ENCODE measurements around the gene OCRL.
A peak's percentile ranks its signal among the peaks of the same experiment; 100 is the strongest.

Gene OCRL

DNA sequence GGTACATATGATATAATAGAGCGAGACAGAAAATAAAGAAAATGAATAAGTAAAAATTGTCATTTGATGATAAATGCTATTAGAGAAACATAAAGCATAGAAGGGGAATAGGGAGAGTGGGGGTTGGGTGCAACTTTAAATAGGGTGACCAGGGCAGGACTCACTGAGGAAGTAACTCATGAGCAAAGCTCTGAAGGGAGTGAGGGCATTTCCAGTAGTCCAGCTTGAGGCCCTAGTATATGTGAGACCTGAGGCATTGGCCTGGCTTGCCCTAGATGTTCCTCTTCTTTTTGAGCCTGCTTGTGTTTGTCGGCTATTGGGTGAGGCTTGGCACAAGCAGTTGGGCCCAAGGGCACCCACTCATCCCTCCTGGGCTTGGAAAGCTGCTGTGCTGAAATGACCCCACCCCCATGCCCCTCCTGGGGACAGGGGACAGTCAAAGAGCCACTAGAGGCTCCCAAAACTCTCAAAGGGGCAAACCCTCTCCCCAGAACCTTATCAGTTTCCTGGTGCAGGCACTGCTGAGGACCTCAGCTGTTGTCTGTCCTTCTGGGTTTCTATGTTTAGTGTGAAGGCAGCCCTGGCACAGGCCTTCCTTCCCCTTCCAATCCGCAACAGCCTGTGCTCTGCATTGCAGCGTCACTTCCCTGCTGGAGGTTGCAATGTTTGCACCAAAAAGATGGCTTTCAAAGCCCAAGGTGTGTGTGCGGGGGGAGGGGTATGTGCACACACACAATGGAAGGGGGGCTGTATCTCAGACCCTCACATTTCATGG is 74.6 kb downstream of the OCRL start:
- Mint-ChIP-seq H3K27ac (no peak overlapping the region), H3K27me3 (peaks cover 3% of the 10 kb centered on the region), H3K4me1 (peaks cover 6% of the 10 kb centered on the region), H3K36me3 (no peaks in the 10 kb centered on the region), H3K4me3 (no peak overlapping the region), H3K9me3 (no peaks in the 10 kb centered on the region)
- CTCF ChIA-PET, result interaction anchor here (0.7 to 1.3 kb wide), 2 partner anchors 13 to 311 kb away, joined by 3 read pairs; no protein-coding TSS in a partner anchor
- DNase-seq, result no peak

DNA sequence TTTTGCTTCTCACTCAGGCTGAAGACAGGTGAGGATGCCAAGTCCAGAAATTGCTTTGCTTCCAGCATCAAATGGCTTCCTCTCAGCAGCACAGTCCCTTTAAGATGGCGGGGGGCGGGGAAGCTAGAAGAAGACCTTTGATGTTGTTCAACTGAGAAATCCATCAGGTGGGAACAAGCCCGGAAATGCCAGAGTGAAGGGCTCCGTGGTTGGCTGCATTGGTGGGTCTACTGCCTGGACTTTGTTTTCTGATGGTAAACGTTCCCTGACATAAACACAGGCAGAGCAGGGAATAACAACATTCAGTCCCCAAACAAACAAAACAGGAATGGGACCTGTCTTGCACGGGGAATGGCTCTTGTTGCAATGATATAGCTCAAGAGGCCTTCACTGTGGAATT is 77.4 kb downstream of the OCRL start:
- H3K4me1 Mint-ChIP-seq, result peaks cover 6% of the 10 kb centered on the region
- no peak overlapping the region for H3K4me3 Mint-ChIP-seq
- no peaks in the 10 kb centered on the region for H3K9me3 Mint-ChIP-seq
- DNase-seq, result no peak
- CTCF ChIA-PET, result interaction anchor here (1.0 to 1.1 kb wide), 2 partner anchors 20 to 443 kb away, joined by 3 to 4 read pairs; no protein-coding TSS in a partner anchor
- peaks cover 6% of the 10 kb centered on the region for H3K27me3 Mint-ChIP-seq
- no peak overlapping the region for H3K27ac Mint-ChIP-seq
- H3K36me3 Mint-ChIP-seq, result no peaks in the 10 kb centered on the region

DNA sequence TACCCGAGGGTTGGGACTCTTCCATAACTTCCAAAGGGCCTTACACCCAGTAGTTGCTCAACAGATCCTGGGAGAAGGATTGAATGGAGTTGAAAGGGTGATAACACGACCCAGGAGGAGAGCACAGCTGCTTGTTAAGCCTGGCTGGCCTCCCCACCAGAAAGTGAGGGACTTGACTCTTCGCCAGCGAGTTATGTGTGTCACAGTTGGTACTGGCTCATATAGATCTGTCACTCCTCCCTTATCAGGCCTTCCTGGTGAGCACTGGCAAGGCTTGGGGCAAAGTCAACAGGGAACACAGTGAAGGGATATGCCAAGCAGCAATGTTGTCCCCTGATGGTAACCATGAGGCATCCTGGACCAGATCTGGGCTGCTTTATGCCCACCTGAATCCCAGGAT is 78.9 kb downstream of the OCRL start:
- Mint-ChIP-seq H3K36me3 (no peaks in the 10 kb centered on the region), H3K4me3 (no peak overlapping the region), H3K27ac (no peak overlapping the region), H3K27me3 (peaks cover 13% of the 10 kb centered on the region), H3K9me3 (no peaks in the 10 kb centered on the region), H3K4me1 (no peaks in the 10 kb centered on the region)
- CTCF ChIA-PET, result interaction anchor here (0.9 kb wide), 1 partner anchor 108 kb away, joined by 3 read pairs; no protein-coding TSS in a partner anchor
- DNase-seq, result no peak

DNA sequence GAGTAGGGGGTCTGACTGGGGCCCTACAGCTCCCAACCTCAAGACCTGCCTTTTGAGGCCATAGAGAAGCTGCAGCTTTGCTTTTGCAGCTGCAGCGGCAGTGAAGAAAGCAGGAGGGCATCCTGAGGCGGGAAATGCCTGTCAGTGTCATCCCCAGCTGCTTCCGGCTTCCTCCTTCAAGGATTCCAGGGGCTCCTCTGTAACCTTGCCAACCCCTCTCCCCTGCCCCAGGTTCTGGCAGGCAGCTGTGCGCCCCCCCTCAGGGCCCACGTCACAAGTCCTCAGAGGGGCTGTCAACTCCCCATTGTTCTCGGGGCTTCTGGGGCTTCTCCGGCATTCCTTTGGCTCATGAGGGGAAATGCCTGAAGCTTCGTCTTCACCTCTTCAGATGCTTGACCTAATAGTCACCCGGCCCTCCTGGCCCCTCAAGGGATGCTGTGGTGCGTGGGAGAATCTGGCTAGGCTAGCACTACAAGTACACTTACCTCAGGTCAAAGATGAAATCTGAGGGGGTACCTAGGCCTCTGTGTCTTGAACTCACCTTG is 82.8 kb downstream of the OCRL start:
- H3K36me3 Mint-ChIP-seq, result no peaks in the 10 kb centered on the region
- H3K4me3 Mint-ChIP-seq, result no peak overlapping the region
- no peak for DNase-seq
- peaks cover 19% of the 10 kb centered on the region for H3K27me3 Mint-ChIP-seq
- H3K27ac Mint-ChIP-seq, result no peak overlapping the region
- CTCF ChIA-PET, result no interaction called here
- no peaks in the 10 kb centered on the region for H3K4me1 Mint-ChIP-seq
- no peaks in the 10 kb centered on the region for H3K9me3 Mint-ChIP-seq

GRCh38 chrX:129626026-129626425 is 86.0 kb downstream of the OCRL start:
- DNase-seq, result no peak
- Mint-ChIP-seq H3K4me3 (no peak overlapping the region), H3K27me3 (peaks cover 18% of the 10 kb centered on the region), H3K36me3 (no peaks in the 10 kb centered on the region), H3K9me3 (no peaks in the 10 kb centered on the region), H3K27ac (no peak overlapping the region), H3K4me1 (no peaks in the 10 kb centered on the region)
- CTCF ChIA-PET, result no interaction called here

DNA sequence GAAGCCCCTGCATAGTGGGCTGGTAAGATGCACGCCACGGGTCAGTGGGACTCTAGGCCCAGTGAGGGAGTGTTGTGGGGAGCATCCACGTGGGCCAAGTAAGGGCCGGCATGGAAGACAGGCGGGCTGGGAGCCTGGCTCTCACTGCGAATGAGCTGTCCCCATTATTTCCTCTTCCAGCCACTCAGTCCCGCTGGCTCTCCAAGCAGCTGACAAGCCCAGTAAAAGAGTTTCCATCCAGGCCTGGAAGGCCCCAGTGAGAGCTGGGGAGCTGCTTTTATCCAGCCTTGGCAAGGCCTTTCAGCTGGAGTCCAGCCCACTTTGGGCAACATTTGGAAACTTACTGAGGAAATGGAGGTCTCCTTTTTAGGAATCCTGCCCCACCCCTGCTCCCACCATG is 89.8 kb downstream of the OCRL start:
- H3K4me3 Mint-ChIP-seq, result no peak overlapping the region
- CTCF ChIA-PET, result no interaction called here
- peaks cover 9% of the 10 kb centered on the region for H3K27me3 Mint-ChIP-seq
- no peak overlapping the region for H3K27ac Mint-ChIP-seq
- H3K9me3 Mint-ChIP-seq, result no peaks in the 10 kb centered on the region
- H3K36me3 Mint-ChIP-seq, result no peaks in the 10 kb centered on the region
- no peaks in the 10 kb centered on the region for H3K4me1 Mint-ChIP-seq
- no peak for DNase-seq

GRCh38 chrX:129631849-129632248 is 91.8 kb downstream of the OCRL start:
- CTCF ChIA-PET, result no interaction called here
- DNase-seq, result no peak
- Mint-ChIP-seq H3K4me3 (no peak overlapping the region), H3K27ac (no peak overlapping the region), H3K9me3 (no peaks in the 10 kb centered on the region), H3K36me3 (no peaks in the 10 kb centered on the region), H3K27me3 (peaks cover 3% of the 10 kb centered on the region), H3K4me1 (no peaks in the 10 kb centered on the region)

DNA sequence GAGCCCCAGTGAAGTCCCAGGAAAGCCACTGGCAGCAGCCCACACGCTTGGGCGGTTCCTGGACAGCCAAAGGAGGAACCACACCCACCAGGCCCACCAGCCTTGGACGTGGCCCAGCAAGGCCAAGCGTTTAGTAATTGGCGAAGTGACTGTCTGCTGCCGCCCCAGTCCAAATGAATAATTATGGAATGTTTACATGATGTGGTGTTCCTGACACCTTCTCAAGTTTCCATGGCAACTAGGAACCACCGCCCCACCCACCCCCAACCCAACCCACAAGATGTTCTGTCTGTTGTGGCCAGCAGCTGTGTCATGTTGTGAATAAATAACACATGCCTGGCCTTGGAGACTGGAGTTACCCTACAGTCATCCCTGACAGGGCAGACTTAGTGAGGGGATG is 92.4 kb downstream of the OCRL start:
- H3K9me3 Mint-ChIP-seq, result no peaks in the 10 kb centered on the region
- H3K27ac Mint-ChIP-seq, result no peak overlapping the region
- peaks cover under 1% of the 10 kb centered on the region for H3K4me1 Mint-ChIP-seq

GRCh38 chrX:129634541-129634940 is 94.5 kb downstream of the OCRL start:
- CTCF ChIA-PET, result interaction anchor here (1.2 kb wide), 1 partner anchor 91 kb away, joined by 3 read pairs; no protein-coding TSS in a partner anchor
- DNase-seq, result no peak
- H3K9me3 Mint-ChIP-seq, result no peaks in the 10 kb centered on the region
- H3K4me1 Mint-ChIP-seq, result peaks cover 7% of the 10 kb centered on the region
- no peak overlapping the region for H3K4me3 Mint-ChIP-seq
- H3K27me3 Mint-ChIP-seq, result peaks cover 5% of the 10 kb centered on the region
- H3K27ac Mint-ChIP-seq, result no peak overlapping the region
- H3K36me3 Mint-ChIP-seq, result no peaks in the 10 kb centered on the region

More for the DNA sequence above, 92.4 kb downstream of the OCRL start:
- Mint-ChIP-seq H3K4me3 (no peak overlapping the region), H3K36me3 (no peaks in the 10 kb centered on the region), H3K27me3 (peaks cover 3% of the 10 kb centered on the region)
- DNase-seq, result no peak
- CTCF ChIA-PET, result no interaction called here

- no peaks in the 10 kb centered on the region for H3K36me3 Mint-ChIP-seq
Measured at GRCh38 chrX:129636175-129636681, 96.2 kb downstream of the OCRL start.

GRCh38 chrX:129637217-129638109 is 97.4 kb downstream of the OCRL start:
- peaks cover 10% of the 10 kb centered on the region for H3K27me3 Mint-ChIP-seq
- no peaks in the 10 kb centered on the region for H3K36me3 Mint-ChIP-seq
- no peak overlapping the region for H3K27ac Mint-ChIP-seq
- H3K9me3 Mint-ChIP-seq, result no peaks in the 10 kb centered on the region
- DNase-seq, result peak; percentile 81
- H3K4me1 Mint-ChIP-seq, result peaks cover 7% of the 10 kb centered on the region
- H3K4me3 Mint-ChIP-seq, result no peak overlapping the region
- CTCF ChIA-PET, result interaction anchor here (0.6 to 7.4 kb wide), 25 partner anchors 10 to 391 kb away, joined by 3 to 44 read pairs (median 3); partner anchors contain the start of genes APLN and UTP14A

More at GRCh38 chrX:129636175-129636681, 96.2 kb downstream of the OCRL start:
- peaks cover 7% of the 10 kb centered on the region for H3K4me1 Mint-ChIP-seq
- no peak overlapping the region for H3K4me3 Mint-ChIP-seq
- peaks cover 8% of the 10 kb centered on the region for H3K27me3 Mint-ChIP-seq
- H3K9me3 Mint-ChIP-seq, result no peaks in the 10 kb centered on the region
- no peak overlapping the region for H3K27ac Mint-ChIP-seq
- no peak for DNase-seq
- CTCF ChIA-PET, result interaction anchor here (0.6 to 7.4 kb wide), 13 partner anchors 9 to 392 kb away, joined by 3 to 44 read pairs (median 5); partner anchors contain the start of genes APLN and UTP14A

GRCh38 chrX:129638917-129639316 is 98.9 kb downstream of the OCRL start:
- CTCF ChIA-PET, result interaction anchor here (0.8 to 7.4 kb wide), 6 partner anchors 30 to 287 kb away, joined by 3 to 44 read pairs (median 6); no protein-coding TSS in a partner anchor
- no peaks in the 10 kb centered on the region for H3K36me3 Mint-ChIP-seq
- H3K27me3 Mint-ChIP-seq, result peaks cover 10% of the 10 kb centered on the region
- H3K27ac Mint-ChIP-seq, result no peak overlapping the region
- DNase-seq, result no peak
- H3K4me3 Mint-ChIP-seq, result no peak overlapping the region
- H3K4me1 Mint-ChIP-seq, result peaks cover 7% of the 10 kb centered on the region
- H3K9me3 Mint-ChIP-seq, result no peaks in the 10 kb centered on the region

DNA sequence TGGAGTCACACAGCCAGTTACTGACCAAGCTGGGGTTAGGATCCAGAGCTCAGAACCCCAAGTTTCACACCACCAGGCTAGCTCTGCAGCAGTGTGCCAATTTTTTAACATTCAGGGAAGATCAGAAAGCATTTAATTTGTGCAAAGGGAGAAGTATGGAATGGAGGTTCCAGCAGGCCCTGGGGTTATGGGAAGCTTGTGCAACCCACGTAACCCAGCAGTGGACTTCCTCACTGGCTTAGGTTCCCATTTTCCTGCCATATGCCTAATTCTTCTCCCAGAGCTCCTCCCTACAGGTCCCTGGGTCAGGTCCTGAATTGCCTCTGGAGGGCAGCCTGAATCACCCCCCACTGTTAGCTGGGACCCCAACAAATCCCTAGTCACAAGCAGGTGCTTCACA is 100.7 kb downstream of the OCRL start:
- DNase-seq, result no peak
- peaks cover 7% of the 10 kb centered on the region for H3K4me1 Mint-ChIP-seq
- H3K27ac Mint-ChIP-seq, result no peak overlapping the region
- CTCF ChIA-PET, result interaction anchor here (1.5 to 7.4 kb wide), 4 partner anchors 85 to 182 kb away, joined by 3 to 44 read pairs (median 25); no protein-coding TSS in a partner anchor
- peaks cover 10% of the 10 kb centered on the region for H3K27me3 Mint-ChIP-seq
- H3K4me3 Mint-ChIP-seq, result no peak overlapping the region
- H3K9me3 Mint-ChIP-seq, result no peaks in the 10 kb centered on the region
- no peaks in the 10 kb centered on the region for H3K36me3 Mint-ChIP-seq

- H3K36me3 Mint-ChIP-seq, result no peaks in the 10 kb centered on the region
- no peak overlapping the region for H3K27ac Mint-ChIP-seq
- H3K27me3 Mint-ChIP-seq, result peaks cover 12% of the 10 kb centered on the region
- H3K9me3 Mint-ChIP-seq, result no peaks in the 10 kb centered on the region
- no peak overlapping the region for H3K4me3 Mint-ChIP-seq
- CTCF ChIA-PET, result interaction anchor here (0.6 to 7.4 kb wide), 3 partner anchors 22 to 113 kb away, joined by 3 to 44 read pairs (median 42); no protein-coding TSS in a partner anchor
- DNase-seq, result no peak
- H3K4me1 Mint-ChIP-seq, result peaks cover 7% of the 10 kb centered on the region
Measured at GRCh38 chrX:129641469-129641868, 101.4 kb downstream of the OCRL start.

Data from activated naive CD4-positive, alpha-beta T cell treated with anti-CD3 and anti-CD28 coated beads, Interleukin-2, amount 10 ng/mL, durations not matched to agents 7 days and 5 days (primary cell).